ENCODE results near the gene PMF1.

Gene PMF1

GRCh38 chr1:156229809-156230472 is 17.1 kb downstream of the PMF1 start:
- Mint-ChIP-seq H3K4me3 (no peak overlapping the region), H3K27ac (no peak overlapping the region), H3K9me3 (no peaks in the 10 kb centered on the region), H3K36me3 (ENCODE audit: low read depth) (peaks cover 36% of the 10 kb centered on the region), H3K4me1 (peaks cover 14% of the 10 kb centered on the region), H3K27me3 (ENCODE audit: low read depth) (no peaks in the 10 kb centered on the region)
- TF ChIP-seq CTCF (IDR thresholded peaks at IDR 0.05; ENCODE audit: unreplicated experiment in 3 of 3) = no peak

- Mint-ChIP-seq H3K4me1 (peaks cover 12% of the 10 kb centered on the region), H3K9me3 (no peaks in the 10 kb centered on the region), H3K36me3 (ENCODE audit: low read depth) (peaks cover 33% of the 10 kb centered on the region), H3K27ac (no peak overlapping the region), H3K4me3 (no peak overlapping the region), H3K27me3 (ENCODE audit: low read depth) (no peaks in the 10 kb centered on the region)
- TF ChIP-seq CTCF (IDR thresholded peaks at IDR 0.05; ENCODE audit: unreplicated experiment in 3 of 3) = no peak
Measured at GRCh38 chr1:156230473-156230837, 17.6 kb downstream of the PMF1 start.

GRCh38 chr1:156232201-156232894 is 19.5 kb downstream of the PMF1 start:
- Mint-ChIP-seq H3K36me3 (ENCODE audit: low read depth) (peaks cover 46% of the 10 kb centered on the region), H3K27me3 (ENCODE audit: low read depth) (no peaks in the 10 kb centered on the region), H3K4me1 (peaks cover 5% of the 10 kb centered on the region), H3K4me3 (no peak overlapping the region), H3K27ac (no peak overlapping the region), H3K9me3 (no peaks in the 10 kb centered on the region)
- TF ChIP-seq CTCF (IDR thresholded peaks at IDR 0.05; ENCODE audit: unreplicated experiment in 3 of 3) = no peak

GRCh38 chr1:156233426-156234127 is 20.8 kb downstream of the PMF1 start:
- no peak for TF ChIP-seq CTCF (IDR thresholded peaks at IDR 0.05; ENCODE audit: unreplicated experiment in 3 of 3)
- peaks cover 46% of the 10 kb centered on the region for H3K36me3 Mint-ChIP-seq (ENCODE audit: low read depth)
- no peak overlapping the region for H3K4me3 Mint-ChIP-seq
- peaks cover 5% of the 10 kb centered on the region for H3K4me1 Mint-ChIP-seq
- no peaks in the 10 kb centered on the region for H3K27me3 Mint-ChIP-seq (ENCODE audit: low read depth)
- H3K9me3 Mint-ChIP-seq = no peaks in the 10 kb centered on the region
- H3K27ac Mint-ChIP-seq = no peak overlapping the region

GRCh38 chr1:156236164-156236563 is 23.4 kb downstream of the PMF1 start:
- Mint-ChIP-seq H3K4me1 (no peaks in the 10 kb centered on the region), H3K36me3 (ENCODE audit: low read depth) (peaks cover 51% of the 10 kb centered on the region), H3K9me3 (no peaks in the 10 kb centered on the region), H3K4me3 (no peak overlapping the region), H3K27ac (no peak overlapping the region), H3K27me3 (ENCODE audit: low read depth) (no peaks in the 10 kb centered on the region)
- TF ChIP-seq CTCF (IDR thresholded peaks at IDR 0.05; ENCODE audit: unreplicated experiment in 3 of 3) = no peak

All from nephron (organoid).